ENCODE measurements around the gene TSSK1B. TPM values are rescaled to one million over a fixed set of nuclear protein-coding genes. Genes with fewer than 3 reads are reported as not detected.

Gene TSSK1B
- total RNA-seq, 2 experiments from 2014 or later: not detected

DNA sequence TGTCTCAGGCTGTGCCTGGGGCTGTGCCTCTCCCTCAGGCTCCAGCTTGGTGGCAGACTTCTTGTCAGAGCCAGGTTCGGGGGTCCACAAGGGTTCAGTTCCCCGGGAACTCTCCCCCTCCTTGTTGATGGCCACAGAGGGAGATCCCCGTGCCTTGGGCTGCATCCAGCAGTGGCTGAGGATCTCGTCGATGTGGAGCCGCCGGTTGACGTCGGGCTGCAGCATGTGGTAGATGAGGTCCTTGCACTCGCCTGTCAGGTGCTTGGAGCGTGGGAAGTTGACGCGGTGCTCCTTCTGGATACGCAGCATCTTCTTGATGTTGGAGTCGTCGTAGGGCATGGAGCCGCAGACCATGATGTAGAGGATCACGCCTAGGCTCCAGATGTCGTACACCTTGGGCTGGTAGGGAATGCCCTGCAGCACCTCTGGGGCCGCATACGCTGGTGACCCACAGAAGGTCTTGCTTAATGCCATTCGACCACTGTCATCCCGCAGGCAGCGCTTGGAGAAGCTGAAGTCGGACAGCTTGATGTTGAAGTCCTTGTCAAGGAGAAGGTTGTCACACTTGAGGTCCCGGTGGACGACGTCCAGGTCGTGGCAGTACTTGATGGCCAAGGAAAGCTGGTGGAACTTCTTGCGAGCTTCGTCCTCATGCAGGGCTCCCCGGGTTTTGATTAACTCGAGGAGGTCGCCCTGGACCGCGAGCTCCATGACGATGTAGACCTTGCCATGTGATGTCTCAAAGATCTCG, 752 bp downstream of the TSSK1B start:
- no peak overlapping the region for H3K27ac ChIP-seq (ENCODE audit: low read depth, low read length, poor library complexity, severe bottlenecking)
- H3K79me2 ChIP-seq (ENCODE audit: insufficient read depth, low read depth, low read length): no peaks in the 10 kb centered on the region
- H3K9me3 ChIP-seq (ENCODE audit: low read length): no peaks in the 10 kb centered on the region
- no TSS peak for BruUV-seq (replicated peaks)
- no peaks in the 10 kb centered on the region for H3K4me1 ChIP-seq (ENCODE audit: insufficient read depth, low read length, poor library complexity, severe bottlenecking)
- TF ChIP-seq EZH2phosphoT487 (IDR thresholded peaks at IDR 0.05; ENCODE audit: borderline replicate concordance, low read depth, low read length): no peak
- TF ChIP-seq, protein P1, sequence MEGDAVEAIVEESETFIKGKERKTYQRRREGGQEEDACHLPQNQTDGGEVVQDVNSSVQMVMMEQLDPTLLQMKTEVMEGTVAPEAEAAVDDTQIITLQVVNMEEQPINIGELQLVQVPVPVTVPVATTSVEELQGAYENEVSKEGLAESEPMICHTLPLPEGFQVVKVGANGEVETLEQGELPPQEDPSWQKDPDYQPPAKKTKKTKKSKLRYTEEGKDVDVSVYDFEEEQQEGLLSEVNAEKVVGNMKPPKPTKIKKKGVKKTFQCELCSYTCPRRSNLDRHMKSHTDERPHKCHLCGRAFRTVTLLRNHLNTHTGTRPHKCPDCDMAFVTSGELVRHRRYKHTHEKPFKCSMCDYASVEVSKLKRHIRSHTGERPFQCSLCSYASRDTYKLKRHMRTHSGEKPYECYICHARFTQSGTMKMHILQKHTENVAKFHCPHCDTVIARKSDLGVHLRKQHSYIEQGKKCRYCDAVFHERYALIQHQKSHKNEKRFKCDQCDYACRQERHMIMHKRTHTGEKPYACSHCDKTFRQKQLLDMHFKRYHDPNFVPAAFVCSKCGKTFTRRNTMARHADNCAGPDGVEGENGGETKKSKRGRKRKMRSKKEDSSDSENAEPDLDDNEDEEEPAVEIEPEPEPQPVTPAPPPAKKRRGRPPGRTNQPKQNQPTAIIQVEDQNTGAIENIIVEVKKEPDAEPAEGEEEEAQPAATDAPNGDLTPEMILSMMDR (conservative IDR thresholded peaks at IDR 0.05; ENCODE audit: low read length): no peak
- ChIA-PET POLR2A (no interaction called here), CTCF (ENCODE audit: unreplicated experiment) (no interaction called here)
- no peak overlapping the region for H2AFZ ChIP-seq (ENCODE audit: low read length)
- H3K4me2 ChIP-seq (ENCODE audit: low read length): no peak overlapping the region
- H3K36me3 ChIP-seq (ENCODE audit: insufficient read depth, low read length): no peaks in the 10 kb centered on the region
- intact Hi-C loops (cut with micrococcal nuclease; ENCODE audit: unreplicated experiment): no loop called here
- H4K20me1 ChIP-seq (ENCODE audit: insufficient read depth, low read length): no peaks in the 10 kb centered on the region
- no peak overlapping the region for H3K4me3 ChIP-seq (ENCODE audit: low read depth, low read length, poor library complexity, severe bottlenecking)
- H3K9me2 ChIP-seq (ENCODE audit: insufficient read depth, low read length): no peaks in the 10 kb centered on the region
- no peak for DNase-seq (ENCODE audit: low spot score)

DNA sequence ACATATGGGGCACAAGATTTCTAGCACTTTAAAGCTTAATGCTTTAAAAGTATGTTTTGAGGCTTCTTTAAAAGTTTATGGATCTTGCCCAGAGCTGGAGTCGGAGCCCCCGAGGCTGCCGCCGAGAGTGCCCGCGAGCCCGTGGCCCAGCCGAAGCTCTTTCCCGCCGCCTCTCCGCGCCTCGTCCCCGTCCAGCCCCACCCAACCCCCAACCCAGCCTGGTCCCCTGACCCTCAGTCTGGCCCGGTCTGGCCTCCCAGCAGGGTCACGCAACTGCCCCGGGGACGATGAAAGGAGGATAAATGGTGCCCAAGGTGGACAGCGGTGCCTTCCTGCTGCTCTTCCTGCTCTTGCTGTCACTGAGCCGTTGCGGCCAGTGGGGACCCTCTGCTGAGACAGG, 1.7 kb downstream of the TSSK1B start:
- DNase-seq (ENCODE audit: low spot score): no peak
- Histone ChIP-seq H3K4me1 (ENCODE audit: insufficient read depth, low read length, poor library complexity, severe bottlenecking) (no peaks in the 10 kb centered on the region), H3K4me2 (ENCODE audit: low read length) (no peak overlapping the region), H3K9me2 (ENCODE audit: insufficient read depth, low read length) (no peaks in the 10 kb centered on the region), H3K36me3 (ENCODE audit: insufficient read depth, low read length) (no peaks in the 10 kb centered on the region), H4K20me1 (ENCODE audit: insufficient read depth, low read length) (no peaks in the 10 kb centered on the region), H3K9me3 (ENCODE audit: low read length) (no peaks in the 10 kb centered on the region), H3K27ac (ENCODE audit: low read depth, low read length, poor library complexity, severe bottlenecking) (no peak overlapping the region), H2AFZ (ENCODE audit: low read length) (no peak overlapping the region), H3K4me3 (ENCODE audit: low read depth, low read length, poor library complexity, severe bottlenecking) (no peak overlapping the region), H3K79me2 (ENCODE audit: insufficient read depth, low read depth, low read length) (no peaks in the 10 kb centered on the region)
- ChIA-PET POLR2A (interaction anchor here (0.7 to 1.2 kb wide), 2 partner anchors 13 to 18 kb away, joined by 3 to 6 read pairs; no protein-coding TSS in a partner anchor), CTCF (ENCODE audit: unreplicated experiment) (no interaction called here)
- no peak for TF ChIP-seq EZH2phosphoT487 (IDR thresholded peaks at IDR 0.05; ENCODE audit: borderline replicate concordance, low read depth, low read length)
- TF ChIP-seq, protein P1 (conservative IDR thresholded peaks at IDR 0.05; ENCODE audit: low read length): no peak
- no TSS peak for BruUV-seq (replicated peaks)
- intact Hi-C loops (cut with micrococcal nuclease; ENCODE audit: unreplicated experiment): no loop called here

DNA sequence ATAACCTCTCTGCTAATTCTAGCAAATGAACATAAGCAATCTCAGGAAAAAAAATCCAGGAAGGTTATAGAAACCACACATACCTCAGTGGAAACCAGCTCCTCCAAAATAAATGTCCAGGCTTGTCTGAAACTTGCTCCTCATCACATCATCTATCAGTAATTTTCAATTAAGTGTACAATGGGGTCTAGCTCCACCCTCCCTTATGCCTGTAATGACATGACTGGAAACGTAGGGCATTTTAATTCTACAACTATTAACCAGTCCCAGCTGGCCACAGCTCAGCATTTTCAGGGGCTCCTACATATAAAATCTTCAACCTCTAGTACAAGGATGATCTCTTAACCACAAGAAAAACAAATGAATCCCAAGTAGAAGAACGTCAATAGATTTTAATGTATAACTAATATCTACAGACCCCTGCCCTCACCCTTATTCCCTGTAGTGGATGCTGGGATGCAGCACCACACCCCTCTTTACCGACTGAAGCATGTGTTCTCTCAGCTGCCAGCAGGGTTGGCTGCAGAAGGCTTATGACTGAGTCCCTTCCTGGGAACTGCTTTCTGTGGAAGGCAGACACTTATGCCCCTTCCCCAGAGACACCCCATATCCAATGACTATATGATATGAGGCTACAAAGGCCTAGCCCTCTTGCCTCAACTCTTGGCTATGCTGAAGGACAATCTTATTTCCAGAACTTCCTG, 6.8 kb downstream of the TSSK1B start:
- DNase-seq (ENCODE audit: low spot score): no peak
- BruUV-seq (replicated peaks): no TSS peak
- POLR2A ChIA-PET: no interaction called here

More for the DNA sequence above, 6.8 kb downstream of the TSSK1B start:
- intact Hi-C loops (cut with micrococcal nuclease; ENCODE audit: unreplicated experiment): no loop called here
- H3K4me3 ChIP-seq (ENCODE audit: low read depth, low read length, poor library complexity, severe bottlenecking): no peak overlapping the region
- no peaks in the 10 kb centered on the region for H3K4me1 ChIP-seq (ENCODE audit: insufficient read depth, low read length, poor library complexity, severe bottlenecking)
- H3K9me2 ChIP-seq (ENCODE audit: insufficient read depth, low read length): no peaks in the 10 kb centered on the region
- CTCF ChIA-PET (ENCODE audit: unreplicated experiment): no interaction called here
- H3K4me2 ChIP-seq (ENCODE audit: low read length): no peak overlapping the region
- no peak overlapping the region for H3K27ac ChIP-seq (ENCODE audit: low read depth, low read length, poor library complexity, severe bottlenecking)
- no peak overlapping the region for H2AFZ ChIP-seq (ENCODE audit: low read length)
- no peaks in the 10 kb centered on the region for H3K36me3 ChIP-seq (ENCODE audit: insufficient read depth, low read length)
- no peaks in the 10 kb centered on the region for H3K9me3 ChIP-seq (ENCODE audit: low read length)
- TF ChIP-seq EZH2phosphoT487 (IDR thresholded peaks at IDR 0.05; ENCODE audit: borderline replicate concordance, low read depth, low read length): no peak
- TF ChIP-seq, protein P1 (conservative IDR thresholded peaks at IDR 0.05; ENCODE audit: low read length): no peak
- no peaks in the 10 kb centered on the region for H4K20me1 ChIP-seq (ENCODE audit: insufficient read depth, low read length)
- H3K79me2 ChIP-seq (ENCODE audit: insufficient read depth, low read depth, low read length): no peaks in the 10 kb centered on the region

All from OCI-LY7 (cell line).